Epithelial cell of proximal tubule (primary cell): ENCODE measurements around the gene KCNMB2. TPM values are rescaled to one million over a fixed set of nuclear protein-coding genes. Genes with fewer than 3 reads are reported as not detected.

Experiments used
- DNase-seq: peaks from one replicate; pipeline ENCODE4 v3.0.0-alpha.2; 2011; ENCODE audit warnings: low read depth
- H3K4me3 ChIP-seq: 2 replicates; pipeline ENCODE4 v1.5.1; 2011; ENCODE audit warnings: low read depth, mild to moderate bottlenecking, low read length
- total RNA-seq: library from RNA; depleted of rRNA; stranded (reverse); fragments of >200 nt; gene quantifications from 2 replicates; pipeline ENCODE4 v1.2.3, GENCODE V29; 2015
- TF ChIP-seq, protein P1 (sequence below): conservative IDR thresholded peaks from 2 replicates; pipeline ENCODE4 v1.5.1; 2012; ENCODE audit warnings: low read depth, mild to moderate bottlenecking, low read length

Gene KCNMB2
- total RNA-seq, 1 donor from 2014 or later = not detected

DNA sequence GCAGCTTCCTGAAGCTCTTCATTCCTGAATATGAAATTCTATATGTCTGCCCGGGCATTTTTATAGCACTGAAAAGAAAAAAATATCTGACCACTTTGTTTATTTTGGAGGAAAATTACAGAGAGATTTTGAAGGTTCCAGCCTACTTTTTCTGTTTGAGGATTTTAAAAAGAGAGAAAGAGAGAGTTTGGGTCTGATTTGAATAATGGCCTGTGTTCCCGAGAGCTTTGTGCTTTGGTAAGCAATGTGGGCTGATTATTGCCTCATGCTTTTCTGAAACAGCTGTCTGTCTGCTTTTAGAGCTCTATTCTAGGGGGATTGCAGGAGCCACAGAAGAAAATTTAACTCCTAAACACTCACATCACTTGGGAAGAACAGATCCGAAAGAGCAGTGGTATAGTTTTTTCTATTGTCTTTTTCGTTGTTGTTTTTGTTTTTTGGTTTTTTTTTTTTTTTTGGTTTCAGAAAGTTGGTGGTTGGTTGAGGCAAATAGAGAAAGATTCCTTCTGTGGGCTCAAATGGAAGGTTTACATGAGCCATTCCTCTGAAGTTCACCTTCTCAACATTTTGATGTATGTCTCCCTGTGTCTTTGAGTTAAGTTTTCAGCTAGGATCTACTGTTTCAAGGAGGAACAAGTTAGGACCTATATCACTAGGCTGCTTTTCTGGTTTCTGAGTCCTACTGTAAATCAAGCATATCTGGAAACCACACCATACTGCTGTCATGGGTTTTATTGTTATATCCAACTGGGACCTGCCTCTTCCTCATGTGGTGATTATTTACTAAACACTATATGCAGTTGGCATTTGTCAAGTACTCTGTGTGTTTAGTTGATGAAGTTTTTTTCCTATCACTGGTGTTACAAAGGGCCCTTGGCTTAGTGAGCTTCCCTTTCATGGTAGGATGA, 178.9 kb downstream of the KCNMB2 start:
- no peak for DNase-seq
- no peak overlapping the region for H3K4me3 ChIP-seq
- TF ChIP-seq, protein P1, sequence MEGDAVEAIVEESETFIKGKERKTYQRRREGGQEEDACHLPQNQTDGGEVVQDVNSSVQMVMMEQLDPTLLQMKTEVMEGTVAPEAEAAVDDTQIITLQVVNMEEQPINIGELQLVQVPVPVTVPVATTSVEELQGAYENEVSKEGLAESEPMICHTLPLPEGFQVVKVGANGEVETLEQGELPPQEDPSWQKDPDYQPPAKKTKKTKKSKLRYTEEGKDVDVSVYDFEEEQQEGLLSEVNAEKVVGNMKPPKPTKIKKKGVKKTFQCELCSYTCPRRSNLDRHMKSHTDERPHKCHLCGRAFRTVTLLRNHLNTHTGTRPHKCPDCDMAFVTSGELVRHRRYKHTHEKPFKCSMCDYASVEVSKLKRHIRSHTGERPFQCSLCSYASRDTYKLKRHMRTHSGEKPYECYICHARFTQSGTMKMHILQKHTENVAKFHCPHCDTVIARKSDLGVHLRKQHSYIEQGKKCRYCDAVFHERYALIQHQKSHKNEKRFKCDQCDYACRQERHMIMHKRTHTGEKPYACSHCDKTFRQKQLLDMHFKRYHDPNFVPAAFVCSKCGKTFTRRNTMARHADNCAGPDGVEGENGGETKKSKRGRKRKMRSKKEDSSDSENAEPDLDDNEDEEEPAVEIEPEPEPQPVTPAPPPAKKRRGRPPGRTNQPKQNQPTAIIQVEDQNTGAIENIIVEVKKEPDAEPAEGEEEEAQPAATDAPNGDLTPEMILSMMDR = no peak

DNA sequence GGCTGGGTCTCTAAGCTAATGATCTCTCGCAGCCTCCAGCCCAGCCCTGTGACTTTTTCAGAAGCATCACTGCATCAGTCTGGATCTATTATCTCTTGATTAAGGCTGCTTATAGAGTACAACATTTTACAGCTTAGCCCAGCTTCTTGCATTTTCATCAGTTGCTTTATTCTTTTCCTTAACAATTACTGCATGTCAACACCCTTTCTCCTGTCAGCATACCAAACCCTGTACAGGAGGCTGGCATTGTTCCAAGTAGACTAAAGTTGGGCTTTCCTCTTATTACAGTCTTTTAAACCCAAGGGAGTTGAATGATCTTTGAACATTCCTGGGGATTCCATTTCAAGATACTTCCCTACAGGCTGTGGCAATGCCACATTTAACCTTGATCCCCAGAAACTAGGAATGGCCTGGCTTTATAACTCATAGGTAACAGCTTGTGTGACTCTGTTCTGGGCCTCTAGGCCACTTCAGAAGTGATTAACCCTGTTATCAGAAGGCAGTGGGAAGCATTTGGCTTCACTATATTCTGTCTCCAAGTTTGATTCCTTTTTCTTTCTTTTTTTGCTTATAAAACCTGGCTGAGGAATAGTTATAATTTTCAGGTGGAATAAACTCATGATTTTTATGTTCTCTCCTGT, 182.9 kb downstream of the KCNMB2 start:
- peak; percentile 9 for DNase-seq
- TF ChIP-seq, protein P1 = no peak
- H3K4me3 ChIP-seq = no peak overlapping the region

DNA sequence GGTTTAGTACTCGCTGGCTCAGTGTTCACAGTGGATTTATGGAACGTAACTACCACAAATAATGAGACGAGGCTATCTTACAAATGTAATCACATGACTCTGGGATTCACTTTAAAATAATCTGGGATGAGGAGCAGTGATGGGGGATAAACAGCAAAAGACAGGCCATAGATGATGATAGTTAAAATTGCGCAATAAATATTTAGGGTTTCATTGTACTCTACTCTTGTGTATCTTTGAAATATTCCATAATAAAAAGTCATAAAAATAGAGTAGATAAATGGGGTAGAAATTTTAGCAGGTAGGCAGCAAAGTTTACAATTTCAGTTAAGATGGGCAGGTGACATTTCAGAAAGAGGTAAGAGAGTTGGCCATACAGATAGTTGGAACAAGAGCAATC, 196.6 kb downstream of the KCNMB2 start:
- H3K4me3 ChIP-seq = no peak overlapping the region
- DNase-seq = no peak
- TF ChIP-seq, protein P1 = no peak

DNA sequence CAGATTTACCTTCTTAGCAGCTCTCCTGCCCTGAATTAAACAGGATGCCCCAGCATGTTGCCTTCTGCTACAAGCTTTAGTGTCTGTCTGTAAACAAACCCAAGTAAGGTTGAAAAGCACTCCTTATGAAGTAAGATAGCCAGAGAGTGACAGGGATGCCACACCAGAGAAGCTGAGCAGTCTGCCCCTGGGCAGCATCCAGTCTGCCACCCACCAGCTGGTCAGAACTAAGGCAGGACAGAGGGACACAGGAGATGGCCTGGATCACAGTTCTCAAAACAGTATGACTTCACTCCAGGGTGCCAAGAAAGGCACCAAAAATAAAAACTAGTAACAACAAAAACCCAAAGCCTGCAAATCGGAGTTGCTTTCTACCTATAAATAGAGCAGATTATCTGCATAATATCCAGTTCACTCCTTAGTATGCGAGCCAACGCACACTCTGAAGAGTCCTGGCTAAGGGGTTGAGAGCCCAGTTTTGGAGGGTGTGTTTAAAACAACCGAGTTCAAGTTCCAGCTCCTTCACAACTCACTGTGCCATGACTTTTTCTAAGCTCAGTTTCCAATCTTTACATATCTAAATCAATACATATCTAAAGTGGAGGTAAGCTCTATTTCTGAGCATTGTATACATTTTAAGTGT, 198.9 kb downstream of the KCNMB2 start:
- TF ChIP-seq, protein P1 = no peak
- no peak for DNase-seq
- no peak overlapping the region for H3K4me3 ChIP-seq

DNA sequence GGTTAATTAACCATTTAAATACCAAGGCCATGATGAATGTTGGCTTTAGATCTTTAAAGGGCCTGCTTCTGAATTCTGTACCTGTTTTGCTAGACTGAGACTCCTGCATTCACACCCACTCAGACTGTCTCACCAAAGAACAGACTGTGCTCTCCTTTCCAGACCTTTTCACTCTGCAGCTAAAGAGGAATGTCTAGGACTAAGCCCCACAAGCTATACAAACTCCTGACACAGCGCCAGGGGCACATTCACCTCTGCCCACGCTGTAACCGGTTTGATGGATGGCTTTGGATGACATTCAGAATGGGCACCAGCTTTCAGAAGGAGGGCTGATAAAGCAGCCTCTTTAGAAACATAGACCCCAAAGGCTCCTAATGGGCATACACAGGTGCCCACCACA, 200.1 kb downstream of the KCNMB2 start:
- TF ChIP-seq, protein P1 = no peak
- no peak overlapping the region for H3K4me3 ChIP-seq
- DNase-seq = no peak

DNA sequence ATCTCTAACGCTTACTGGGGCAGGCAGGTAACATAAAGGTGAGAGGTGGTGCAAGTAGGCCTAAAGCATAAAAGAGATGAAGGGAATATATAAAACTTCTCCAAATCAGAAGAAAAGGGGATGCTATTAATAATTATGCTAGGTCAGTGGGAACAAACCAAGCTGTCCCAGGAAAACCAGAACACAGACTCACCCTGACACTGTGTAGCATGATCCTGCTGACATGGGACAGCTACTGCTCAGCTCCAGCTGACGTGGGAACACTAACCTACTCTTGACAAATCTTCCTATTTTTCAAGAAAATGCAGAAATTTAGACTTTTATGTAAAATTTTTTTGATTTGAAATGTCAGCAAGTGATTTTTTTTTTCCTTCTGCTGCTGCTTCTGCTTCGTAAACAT, 203.5 kb downstream of the KCNMB2 start:
- H3K4me3 ChIP-seq = no peak overlapping the region
- TF ChIP-seq, protein P1 = no peak
- DNase-seq = no peak
